Fibroblast of the conjunctiva (primary cell): ENCODE results near the gene CTPS1.

Experiments used
- DNase-seq: peaks from one replicate; pipeline ENCODE4 v3.0.0-alpha.2; 2010; ENCODE audit warnings: low read depth

The CTPS1 gene

GRCh38 chr1:40969445-40969844 is 10.1 kb upstream of the CTPS1 start:
- DNase-seq = no peak

GRCh38 chr1:40971966-40972365 is 7.5 kb upstream of the CTPS1 start:
- DNase-seq = no peak

- no peak for DNase-seq
Measured at GRCh38 chr1:40973912-40974311, 5.6 kb upstream of the CTPS1 start.

GRCh38 chr1:40974945-40975344 is 4.6 kb upstream of the CTPS1 start:
- DNase-seq = no peak

DNA sequence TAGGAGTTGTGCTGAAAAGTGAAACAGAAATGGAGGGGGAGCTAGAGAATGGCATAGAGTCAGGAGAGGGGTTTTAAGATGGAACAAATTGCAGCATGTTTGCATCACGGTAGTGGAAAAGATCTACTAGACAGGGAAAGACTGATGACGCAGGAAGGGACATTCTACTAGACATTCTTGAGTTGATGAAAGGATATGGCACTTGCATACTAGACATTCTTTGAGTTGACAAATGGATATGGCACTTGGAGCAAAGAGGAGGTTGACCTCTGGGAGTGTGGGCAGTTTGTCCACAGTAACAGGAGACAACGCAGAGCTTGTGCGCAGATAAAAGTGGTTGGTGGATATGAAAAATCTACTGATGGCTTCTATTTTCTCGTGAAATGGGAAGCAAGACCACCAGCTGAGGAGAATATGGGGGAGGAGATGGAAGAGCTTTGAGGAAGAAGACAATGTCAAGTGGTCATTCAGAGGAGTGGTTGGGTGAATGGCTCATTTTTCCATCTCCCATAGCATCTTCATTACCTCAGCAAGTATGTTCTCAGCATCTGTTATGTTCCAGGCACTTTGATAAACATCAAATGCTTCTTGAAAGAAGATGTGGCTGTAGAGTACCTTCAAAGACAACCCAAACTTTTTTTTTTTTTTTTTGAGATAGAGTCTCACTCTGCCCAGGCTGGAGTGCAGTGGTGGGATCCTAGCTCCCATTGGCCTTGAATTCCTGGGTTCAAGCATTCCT is 2.4 kb upstream of the CTPS1 start:
- no peak for DNase-seq

- no peak for DNase-seq
Measured at GRCh38 chr1:40977716-40978115, 1.8 kb upstream of the CTPS1 start.

- no peak for DNase-seq
Measured at GRCh38 chr1:40978886-40979240, 633 bp upstream of the CTPS1 start.

- DNase-seq = no peak
Measured at GRCh38 chr1:40980068-40980452, 564 bp downstream of the CTPS1 start.

DNA sequence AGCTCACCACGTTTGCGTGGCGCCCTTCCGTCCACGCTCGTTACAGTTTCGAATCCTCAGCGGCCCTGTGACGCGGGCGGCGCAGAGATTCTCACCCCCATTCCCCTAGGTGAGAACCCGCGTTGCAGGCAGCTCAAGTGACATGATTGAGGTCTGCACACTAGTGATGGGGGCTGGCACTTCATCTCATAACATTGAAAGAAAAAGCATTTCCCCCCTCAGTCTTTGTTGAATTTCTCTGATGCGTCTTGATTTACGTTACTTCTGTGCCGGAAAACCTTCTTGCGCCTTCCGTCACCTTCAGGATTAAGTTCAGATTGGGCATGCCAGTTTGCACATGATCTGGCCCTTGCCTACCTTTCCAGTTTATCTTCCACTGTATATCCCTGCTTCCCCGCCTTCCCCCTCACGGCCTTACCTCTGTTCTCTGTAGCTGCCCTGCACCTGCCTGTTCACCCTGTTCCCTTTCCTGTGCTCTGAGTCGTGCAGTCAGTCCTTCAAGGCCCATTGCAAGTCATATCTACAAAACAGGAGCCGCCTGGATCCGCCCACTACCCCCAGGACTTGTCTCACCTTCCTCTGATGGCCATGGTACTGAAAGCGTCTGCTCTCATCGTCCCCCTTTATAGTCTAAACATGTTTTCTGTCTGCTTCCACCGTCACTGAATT is 1.1 kb downstream of the CTPS1 start:
- no peak for DNase-seq

GRCh38 chr1:40981691-40982448 is 2.4 kb downstream of the CTPS1 start:
- DNase-seq = no peak

GRCh38 chr1:40982721-40983120 is 3.2 kb downstream of the CTPS1 start:
- no peak for DNase-seq

DNA sequence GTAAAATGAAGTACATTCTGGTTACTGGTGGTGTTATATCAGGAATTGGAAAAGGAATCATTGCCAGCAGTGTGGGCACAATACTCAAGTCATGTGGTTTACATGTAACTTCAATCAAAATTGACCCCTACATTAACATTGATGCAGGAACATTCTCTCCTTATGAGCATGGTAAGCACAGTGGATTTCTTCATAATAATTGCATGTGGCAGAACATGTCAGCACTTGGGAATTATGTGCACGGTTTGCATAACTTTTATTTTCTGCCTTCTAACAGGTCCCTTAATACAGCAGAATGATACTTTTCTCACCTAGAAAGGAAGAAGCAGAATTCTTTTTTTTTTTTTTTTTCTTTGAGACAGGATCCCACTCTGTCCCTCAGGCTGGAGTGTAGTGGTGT is 3.8 kb downstream of the CTPS1 start:
- DNase-seq = no peak

DNA sequence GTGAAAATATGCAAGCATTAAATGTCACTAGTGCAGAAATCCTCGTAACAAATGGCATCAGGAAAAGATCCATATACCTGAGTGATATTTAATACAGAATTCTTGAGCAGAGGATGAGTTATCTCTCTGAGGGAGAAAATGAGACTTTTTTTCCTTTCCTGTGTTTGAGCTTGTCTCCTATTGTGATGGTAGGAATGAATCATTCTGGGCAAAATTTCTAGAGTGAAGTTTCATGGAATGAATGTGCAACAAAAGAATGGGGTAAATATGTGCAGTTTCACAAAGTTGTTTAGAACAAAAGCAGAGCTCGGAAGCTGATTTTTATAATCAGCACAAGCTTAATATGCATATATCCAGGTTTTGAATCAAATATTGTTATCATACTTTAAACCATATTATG is 4.6 kb downstream of the CTPS1 start:
- no peak for DNase-seq

- no peak for DNase-seq
Measured at GRCh38 chr1:40984531-40984930, 5.0 kb downstream of the CTPS1 start.

DNA sequence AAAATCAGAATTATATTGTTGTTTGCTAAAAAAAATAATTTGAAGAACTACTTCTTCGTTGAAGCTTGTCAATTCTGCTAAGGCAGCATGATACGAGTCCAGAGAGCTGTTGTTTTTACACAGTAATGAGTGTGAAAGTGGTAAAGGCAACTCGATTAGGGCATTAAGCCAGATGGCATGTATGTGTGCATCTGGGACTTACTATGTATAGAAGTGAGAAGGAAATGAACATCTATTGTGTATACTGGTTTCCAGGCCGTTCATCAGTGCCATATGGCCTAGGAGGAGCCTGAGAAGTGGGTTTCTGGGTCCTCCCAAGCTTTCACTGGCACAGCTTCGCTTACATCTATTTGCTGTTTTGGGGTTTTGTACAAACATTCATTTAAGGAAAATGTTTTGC is 5.7 kb downstream of the CTPS1 start:
- DNase-seq = no peak

DNA sequence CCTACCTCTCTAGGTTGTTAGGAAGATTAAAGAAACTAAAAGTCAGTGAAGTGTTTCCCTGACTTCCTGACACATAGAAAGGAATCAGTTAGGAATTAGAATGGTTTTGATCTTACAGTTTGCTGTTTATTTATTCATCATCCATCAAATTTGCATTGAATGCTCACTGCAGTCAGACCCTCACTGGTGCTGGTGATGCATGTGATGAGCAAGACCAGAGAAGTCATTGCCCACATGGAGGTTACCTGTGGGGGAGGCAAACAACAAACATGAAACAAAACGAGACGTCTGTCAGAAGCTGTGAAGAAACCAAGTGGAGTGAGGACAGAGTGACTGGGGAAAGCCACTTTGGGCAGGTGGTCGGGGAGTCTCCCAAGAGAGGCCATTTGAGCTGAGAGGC is 6.4 kb downstream of the CTPS1 start:
- no peak for DNase-seq

- no peak for DNase-seq
Measured at GRCh38 chr1:40986328-40986783, 6.9 kb downstream of the CTPS1 start.

- no peak for DNase-seq
Measured at GRCh38 chr1:40986956-40987355, 7.5 kb downstream of the CTPS1 start.

DNA sequence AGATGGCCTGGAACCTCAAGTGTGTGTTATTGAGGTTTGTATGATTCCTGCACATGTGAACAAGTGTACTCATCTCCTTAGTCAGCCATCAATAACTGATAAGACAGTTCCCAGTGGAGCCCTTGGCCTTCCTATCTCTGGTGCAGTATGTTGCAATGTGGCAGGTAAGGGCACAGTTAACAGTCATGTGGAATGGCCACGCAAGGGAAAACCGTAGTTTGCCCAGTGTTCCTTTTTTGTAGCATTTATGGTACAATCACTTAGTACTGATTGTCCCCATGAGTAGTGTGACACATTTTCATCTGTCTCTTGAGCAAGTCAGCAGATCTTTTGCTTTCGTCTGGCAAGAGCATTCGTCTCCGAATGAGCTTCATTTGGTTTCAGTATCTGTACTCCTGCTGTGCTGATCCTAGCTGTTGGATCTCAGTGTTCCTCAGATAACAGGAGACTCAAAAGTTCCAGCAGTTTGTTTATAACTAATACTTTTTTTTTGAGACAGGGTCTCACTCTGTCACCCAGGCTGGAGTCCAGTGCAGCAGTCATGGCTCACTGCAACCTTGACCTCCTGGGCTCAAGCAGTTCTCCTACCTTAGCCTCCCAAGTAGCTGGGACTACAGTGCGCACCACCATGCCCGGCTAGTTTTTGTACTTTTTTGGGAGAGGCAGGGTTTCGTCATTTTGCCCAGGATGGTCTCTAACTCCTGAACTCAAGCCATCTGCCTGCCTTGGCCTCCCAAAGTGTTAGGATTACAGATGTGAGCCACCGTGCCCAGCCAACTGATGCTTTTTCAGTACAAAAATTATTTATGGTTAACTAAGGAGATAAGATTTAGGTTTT is 8.2 kb downstream of the CTPS1 start:
- DNase-seq = no peak

GRCh38 chr1:40988280-40988679 is 8.8 kb downstream of the CTPS1 start:
- no peak for DNase-seq

- no peak for DNase-seq
Measured at GRCh38 chr1:40989066-40989465, 9.6 kb downstream of the CTPS1 start.

- DNase-seq = no peak
Measured at GRCh38 chr1:40997096-40997495, 17.6 kb downstream of the CTPS1 start.
